GM12873 (cell line): ENCODE measurements around the gene RAB11FIP4.

Experiments
- TF ChIP-seq, protein P1 (sequence below): IDR thresholded peaks from 2 replicates; pipeline ENCODE4 v1.5.1; 2012; ENCODE audit warnings: low read depth, mild to moderate bottlenecking, moderate library complexity, low read length, control low read depth; ENCODE audit not compliant: insufficient read depth; ENCODE audit errors: missing control alignments

RAB11FIP4 gene

DNA sequence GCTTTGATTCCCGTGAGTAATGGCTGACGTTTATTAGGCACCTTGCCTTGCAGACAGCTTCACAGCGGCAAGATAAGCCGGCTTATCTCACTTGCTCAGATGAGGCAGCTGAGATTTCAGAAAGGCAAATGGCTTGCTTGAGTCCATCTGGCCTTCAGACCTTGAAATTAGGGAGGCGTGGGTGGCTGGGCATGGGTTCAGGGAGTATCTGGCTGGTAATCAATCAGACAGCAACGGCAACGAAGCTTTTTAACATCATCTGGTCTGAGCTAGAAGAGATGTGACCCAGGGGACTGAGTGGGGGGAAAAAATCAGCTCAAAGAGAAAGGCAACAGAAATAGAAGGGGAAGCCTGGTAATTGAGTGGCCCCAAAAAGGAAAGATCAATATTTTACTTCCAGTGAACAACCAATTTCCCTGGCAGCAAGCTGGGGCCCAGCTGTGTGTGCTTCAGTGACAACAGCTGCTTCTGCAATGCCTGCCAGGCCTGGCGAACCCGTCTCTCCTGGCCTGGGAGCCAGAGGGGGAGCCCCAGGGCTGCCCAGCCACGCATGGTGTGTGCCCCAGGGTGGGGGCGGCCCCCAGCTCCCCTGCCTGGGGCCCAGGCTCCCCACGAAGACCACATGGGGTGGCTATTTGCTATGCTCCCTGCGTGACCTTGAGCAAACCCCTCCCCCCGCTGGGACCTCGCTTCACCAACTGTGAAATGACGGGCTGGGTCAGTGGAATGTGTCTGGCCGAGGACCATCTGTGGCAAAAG, 34.0 kb downstream of the RAB11FIP4 start:
- TF ChIP-seq, protein P1, sequence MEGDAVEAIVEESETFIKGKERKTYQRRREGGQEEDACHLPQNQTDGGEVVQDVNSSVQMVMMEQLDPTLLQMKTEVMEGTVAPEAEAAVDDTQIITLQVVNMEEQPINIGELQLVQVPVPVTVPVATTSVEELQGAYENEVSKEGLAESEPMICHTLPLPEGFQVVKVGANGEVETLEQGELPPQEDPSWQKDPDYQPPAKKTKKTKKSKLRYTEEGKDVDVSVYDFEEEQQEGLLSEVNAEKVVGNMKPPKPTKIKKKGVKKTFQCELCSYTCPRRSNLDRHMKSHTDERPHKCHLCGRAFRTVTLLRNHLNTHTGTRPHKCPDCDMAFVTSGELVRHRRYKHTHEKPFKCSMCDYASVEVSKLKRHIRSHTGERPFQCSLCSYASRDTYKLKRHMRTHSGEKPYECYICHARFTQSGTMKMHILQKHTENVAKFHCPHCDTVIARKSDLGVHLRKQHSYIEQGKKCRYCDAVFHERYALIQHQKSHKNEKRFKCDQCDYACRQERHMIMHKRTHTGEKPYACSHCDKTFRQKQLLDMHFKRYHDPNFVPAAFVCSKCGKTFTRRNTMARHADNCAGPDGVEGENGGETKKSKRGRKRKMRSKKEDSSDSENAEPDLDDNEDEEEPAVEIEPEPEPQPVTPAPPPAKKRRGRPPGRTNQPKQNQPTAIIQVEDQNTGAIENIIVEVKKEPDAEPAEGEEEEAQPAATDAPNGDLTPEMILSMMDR, result no peak

DNA sequence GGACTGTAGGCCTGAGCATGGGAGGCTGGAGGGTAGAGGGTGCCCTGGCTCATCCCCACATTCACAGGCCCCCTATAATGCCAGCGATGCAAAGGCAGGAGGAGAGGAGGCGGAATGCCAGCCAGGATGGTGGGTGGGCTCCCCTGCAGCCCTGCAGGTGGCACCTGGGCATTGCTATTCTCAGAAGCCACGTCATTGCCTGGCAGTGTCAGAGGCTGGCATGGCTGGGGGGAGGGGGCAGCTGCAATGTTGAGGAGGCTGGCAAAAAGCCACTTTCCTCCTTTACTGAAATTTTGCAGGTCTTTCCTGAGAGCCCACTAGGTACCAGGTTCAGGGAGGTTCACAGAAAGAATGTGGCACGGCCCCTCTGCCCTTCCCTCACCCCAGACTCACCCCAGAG, 36.2 kb downstream of the RAB11FIP4 start:
- TF ChIP-seq, protein P1, result no peak

DNA sequence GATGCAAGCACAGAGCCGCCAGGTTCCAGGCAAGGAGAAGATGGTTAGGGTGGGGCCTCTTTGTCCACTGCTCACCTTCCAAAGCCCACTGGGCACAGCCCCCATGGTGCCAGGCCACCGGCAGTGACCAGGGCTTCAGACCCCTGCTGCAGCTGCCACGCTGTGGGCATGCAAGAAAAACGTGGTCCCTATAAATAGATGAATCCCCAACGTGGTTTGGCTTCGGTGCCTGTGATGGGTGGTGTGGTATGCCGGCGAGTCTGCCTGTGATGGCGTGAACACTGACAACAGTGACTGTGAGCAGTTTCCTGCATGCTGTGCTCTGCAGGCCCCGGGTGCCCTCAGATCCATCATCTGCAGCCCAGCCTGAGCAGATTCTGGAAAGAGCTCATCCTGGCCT, 36.6 kb downstream of the RAB11FIP4 start:
- TF ChIP-seq, protein P1, result no peak

DNA sequence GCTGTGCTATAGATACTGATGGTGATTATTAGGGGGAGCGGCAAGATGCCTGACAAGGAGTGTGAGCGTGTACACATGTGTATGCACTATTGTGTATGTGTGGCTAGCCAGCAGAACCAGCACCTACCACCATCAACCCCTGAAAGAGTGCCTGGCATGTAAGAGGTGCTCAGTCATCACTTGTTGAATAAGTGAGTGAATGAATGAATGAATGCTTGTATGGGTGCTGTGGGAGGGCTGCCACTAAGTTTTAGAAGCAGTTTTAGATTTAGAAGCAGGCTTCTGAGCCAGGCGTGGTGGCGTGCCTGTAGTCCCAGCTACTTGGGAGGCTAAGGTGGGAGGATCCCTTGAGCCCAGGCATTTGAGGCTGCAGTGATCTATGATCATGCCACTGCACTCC, 37.0 kb downstream of the RAB11FIP4 start:
- TF ChIP-seq, protein P1, result no peak

DNA sequence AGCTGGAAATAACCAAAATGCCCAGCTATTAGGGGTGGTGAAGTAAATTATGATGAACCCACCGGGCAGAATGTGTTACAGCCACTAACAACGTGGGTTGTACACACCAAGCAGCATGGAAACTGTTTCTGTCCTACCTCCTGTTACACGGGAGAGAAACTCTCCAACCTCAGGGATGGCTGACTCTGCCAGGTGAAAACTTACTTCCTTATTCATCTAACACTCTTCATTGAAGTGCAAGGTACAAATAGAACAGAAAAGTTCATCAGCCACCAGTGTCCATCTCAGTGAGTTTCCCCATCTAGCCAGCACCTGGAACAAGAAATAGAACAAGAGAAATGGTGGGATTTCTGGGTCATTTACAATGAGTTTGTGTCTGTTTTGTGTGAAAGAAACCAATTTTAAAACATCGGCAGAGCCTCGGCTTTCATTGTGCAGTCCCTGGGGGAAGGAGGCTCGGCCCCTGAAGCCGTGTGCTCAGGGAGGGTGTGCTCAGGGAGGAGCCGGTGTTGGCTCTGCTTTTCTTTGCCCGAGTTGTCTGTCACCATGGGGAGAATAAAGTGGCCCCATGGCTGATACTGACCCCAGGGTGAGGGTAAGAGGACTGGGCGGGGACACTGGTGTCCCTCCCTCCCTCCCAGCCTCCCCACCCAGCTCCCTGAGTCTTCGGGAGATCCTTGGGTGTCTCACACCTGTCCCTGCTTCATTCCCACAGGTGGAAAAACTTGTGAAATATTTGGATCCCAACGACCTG, 39.8 kb downstream of the RAB11FIP4 start:
- TF ChIP-seq, protein P1, result no peak

DNA sequence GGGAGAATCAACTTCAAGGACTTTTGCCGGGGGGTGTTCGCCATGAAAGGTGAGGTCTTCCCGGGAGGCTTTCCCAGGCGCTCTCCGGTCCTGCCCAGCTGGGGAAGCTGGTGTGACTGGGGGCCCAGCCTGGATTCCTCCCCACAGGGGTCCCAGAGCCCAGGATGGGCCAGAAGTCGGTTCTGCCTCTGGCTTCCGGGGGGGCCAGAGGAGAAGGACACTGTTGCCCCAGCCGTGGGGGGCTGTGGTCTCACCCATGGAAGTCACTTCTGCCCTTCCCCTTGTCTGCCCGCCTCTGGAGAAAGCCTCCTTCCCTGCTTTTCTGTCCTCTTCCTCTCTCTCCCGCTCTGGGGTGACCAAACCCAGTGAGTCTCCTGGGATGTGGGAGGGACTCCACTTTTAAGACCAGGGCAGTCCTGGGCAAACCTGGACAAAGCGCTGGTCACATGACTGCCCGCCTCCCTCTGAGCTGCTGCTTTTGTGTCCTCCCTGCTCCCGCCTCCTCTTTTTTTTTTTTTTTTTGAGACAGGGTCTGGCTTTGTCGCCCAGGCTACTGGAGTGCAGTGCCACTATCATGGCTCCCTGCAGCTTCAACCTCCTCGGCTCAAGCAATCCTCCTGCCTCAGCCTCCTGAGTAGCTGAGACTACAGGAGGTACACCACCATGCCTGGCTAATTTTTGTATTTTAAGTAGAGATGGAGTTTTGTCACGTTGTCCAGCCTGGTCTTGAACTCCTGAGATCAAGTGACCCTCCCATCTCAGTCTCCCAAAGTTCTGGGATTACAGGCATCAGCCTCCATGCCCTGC, 40.6 kb downstream of the RAB11FIP4 start:
- TF ChIP-seq, protein P1, result no peak
